ENCODE data around the gene SHLD3.
"Not testable (repeated sequence)": the region's sequence is repeated elsewhere in the genome, so short reads cannot be mapped to it uniquely, and the experiment has no call there.

SHLD3 gene

GRCh38 chr5:65624571-65625555 lies at the start of gene SHLD3, which contains the start of gene TRAPPC13:
TSS of gene SHLD3 (plus strand) at chr5:65625027. CDS start at chr5:65629588, 4,561 bp downstream.
TSS of gene TRAPPC13 (plus strand) at chr5:65625027. CDS start at chr5:65625061, 34 bp downstream.
- peak; percentile 88 for DNase-seq

DNA sequence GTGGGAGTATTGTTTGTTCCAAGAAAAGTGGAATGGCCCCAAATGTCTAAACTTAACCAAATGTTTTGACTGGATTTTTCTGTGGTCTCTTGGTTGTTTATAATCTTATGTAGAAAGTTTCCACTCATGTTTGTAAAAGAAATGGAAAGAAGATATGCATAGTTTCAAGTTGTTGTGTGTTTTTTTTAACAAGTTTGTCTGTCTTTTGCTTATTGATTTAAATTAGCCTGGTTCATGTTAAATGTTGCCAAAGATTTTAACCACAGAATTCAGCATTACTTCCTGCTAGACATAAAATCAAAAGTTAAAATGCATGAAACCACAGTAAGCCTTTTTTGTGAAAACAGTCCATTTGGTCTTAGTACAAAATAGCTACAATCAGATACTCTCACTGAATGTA lies 47.7 kb upstream of the SHLD3 start:
- no peak for DNase-seq

GRCh38 chr5:65588694-65589093 lies 36.1 kb upstream of the SHLD3 start:
- DNase-seq, result no peak

GRCh38 chr5:65601761-65602160 lies 23.1 kb upstream of the SHLD3 start:
- DNase-seq, result not testable (repeated sequence)

- no peak for DNase-seq
Observed at GRCh38 chr5:65611524-65611923, 13.3 kb upstream of the SHLD3 start.

- no peak for DNase-seq
Observed at GRCh38 chr5:65612298-65612907, 12.4 kb upstream of the SHLD3 start.

DNA sequence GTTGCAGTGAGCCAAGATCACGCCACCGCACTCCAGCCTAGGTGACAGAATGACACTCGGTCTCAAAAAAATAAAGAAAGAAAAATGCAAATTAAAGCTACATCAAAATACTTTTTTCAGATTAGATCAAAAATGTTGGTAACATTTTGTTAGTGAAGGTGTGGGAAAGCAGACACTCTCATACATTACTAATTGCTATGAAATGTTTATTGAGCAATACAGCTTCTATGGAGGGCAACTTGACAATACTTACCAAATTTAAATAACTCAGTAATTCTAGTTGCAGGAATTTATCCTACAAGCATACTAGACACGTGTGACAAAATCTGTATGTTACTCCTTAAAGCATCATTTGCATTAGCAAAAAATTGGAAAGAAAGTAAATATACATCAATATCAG lies 4.8 kb upstream of the SHLD3 start:
- DNase-seq, result no peak

DNA sequence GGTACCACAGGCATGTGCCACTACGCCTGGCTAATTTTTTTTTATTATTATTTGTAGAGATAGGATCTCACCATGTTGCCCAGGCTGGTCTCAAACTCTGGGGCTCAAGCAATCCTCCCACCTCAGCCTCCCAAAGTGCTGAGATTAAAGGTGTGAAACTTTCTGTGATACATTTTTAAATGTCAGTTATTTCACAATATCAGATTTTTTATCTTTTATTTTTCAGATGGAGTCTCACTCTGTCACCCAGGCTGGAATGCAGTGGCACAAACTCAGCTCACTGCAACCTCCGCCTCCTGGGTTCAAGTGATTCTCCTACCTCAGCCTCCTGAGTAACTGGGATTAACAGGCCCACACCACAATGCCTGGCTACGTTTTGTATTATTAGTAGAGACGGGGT lies 2.9 kb upstream of the SHLD3 start:
- DNase-seq, result not testable (repeated sequence)

GRCh38 chr5:65623482-65623881 lies 1.3 kb upstream of the SHLD3 start:
- DNase-seq, result no peak

GRCh38 chr5:65624025-65624570 lies 729 bp upstream of the SHLD3 start, which contains the start of gene TRIM23:
TSS of gene TRIM23 (minus strand) at chr5:65624333. CDS start at chr5:65624274, 59 bp downstream.
- peak; percentile 92 for DNase-seq

- DNase-seq, result no peak
Observed at GRCh38 chr5:65625743-65626142, 916 bp downstream of the SHLD3 start.

- DNase-seq, result no peak
Observed at GRCh38 chr5:65630981-65631380, 6.2 kb downstream of the SHLD3 start.

GRCh38 chr5:65640240-65640639 lies 15.4 kb downstream of the SHLD3 start:
- DNase-seq, result no peak

- no peak for DNase-seq
Observed at GRCh38 chr5:65646938-65647337, 22.1 kb downstream of the SHLD3 start.

DNA sequence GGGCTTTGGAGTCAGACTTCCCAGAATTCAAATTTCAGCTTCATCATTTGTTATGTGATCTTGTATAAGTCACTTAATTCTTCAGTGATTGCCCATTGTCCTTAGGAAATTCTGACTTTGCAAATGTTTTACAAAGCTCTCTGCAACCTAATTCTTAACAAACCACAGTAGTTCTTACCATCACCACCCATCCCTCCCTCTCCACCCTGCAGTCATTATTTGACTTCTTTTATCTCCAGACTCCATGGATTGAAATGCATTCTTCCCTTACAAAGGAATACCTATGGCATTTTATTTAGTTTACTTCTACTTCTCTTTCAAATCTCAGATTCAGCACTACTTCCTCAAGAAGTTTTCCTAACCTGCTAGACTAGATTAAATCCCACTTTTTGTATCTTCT lies 23.1 kb downstream of the SHLD3 start:
- no peak for DNase-seq

GRCh38 chr5:65651144-65651543 lies 26.3 kb downstream of the SHLD3 start:
- DNase-seq, result no peak

DNA sequence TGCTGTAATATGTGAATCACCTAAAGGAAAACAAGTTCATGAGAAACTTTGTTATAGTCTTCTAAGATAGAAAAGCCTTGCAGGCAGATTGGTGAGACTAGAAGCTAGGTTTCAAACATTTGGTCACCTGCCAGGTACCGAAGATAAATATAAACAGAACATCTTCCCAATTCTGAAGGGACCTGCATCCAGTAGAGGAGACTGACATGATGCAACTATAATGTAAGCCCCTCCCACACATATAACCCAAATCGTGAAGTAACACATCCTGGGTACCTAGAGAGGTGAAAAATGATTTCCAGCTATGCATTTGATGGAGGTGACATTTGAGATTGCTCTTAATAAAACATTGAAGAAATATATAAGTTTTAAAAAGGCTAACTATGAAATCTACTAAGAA lies 29.9 kb downstream of the SHLD3 start:
- no peak for DNase-seq

GRCh38 chr5:65663804-65664521 lies 39.1 kb downstream of the SHLD3 start:
- DNase-seq, result peak; percentile 22

GRCh38 chr5:65668696-65669095 lies 43.9 kb downstream of the SHLD3 start:
- DNase-seq, result no peak

DNA sequence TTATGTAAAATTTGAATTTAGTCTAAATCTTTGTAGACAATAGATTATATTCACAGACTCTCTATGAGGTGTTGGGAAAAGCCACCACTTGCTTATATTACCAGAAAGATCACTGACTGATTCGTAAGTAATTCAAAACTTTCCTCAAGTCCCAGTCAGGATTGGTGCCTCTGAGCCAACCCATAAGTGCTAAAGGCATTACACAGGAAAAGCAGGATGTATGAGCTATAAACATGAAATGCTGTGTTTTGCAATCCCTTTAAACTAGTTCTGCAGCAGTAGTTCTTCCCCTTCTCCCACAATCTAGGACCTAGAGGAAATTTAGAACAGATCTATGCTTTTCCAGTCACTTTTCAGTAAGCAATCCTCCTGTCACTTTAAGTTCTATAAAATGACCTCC lies 48.0 kb downstream of the SHLD3 start:
- DNase-seq, result peak; percentile 62

GRCh38 chr5:65674749-65675148 lies 49.9 kb downstream of the SHLD3 start:
- peak; percentile 3 for DNase-seq

DNA sequence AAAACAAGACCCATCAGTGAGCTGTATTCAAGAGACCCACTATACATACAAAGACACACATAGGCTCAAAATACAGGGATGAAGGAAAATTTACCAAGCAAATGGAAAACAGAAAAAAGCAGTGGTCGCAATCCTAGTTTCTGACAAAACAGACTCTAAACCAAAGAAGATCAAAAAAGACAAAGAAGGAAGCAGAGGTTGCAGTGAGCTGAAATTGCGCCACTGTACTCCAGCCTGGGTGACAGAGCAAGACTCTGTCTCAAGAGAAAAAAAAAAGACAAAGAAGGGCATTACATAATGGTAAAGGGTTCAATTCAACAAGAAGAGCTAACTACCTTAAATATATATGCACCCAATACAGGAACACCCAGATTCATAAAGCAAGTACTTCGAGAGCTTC lies 51.2 kb downstream of the SHLD3 start:
- not testable (repeated sequence) for DNase-seq
